GM21619 (cell line): Measurements from ENCODE around the gene PTDSS2.
"Not testable (repeated sequence)": the region's sequence is repeated elsewhere in the genome, so short reads cannot be mapped to it uniquely, and the experiment has no call there.

Experiments
- ATAC-seq: cut with Tn5 transposase; IDR thresholded peaks from one replicate; pipeline ENCODE4 v1.9.1; 2021; ENCODE audit not compliant: unreplicated experiment

Gene PTDSS2

DNA sequence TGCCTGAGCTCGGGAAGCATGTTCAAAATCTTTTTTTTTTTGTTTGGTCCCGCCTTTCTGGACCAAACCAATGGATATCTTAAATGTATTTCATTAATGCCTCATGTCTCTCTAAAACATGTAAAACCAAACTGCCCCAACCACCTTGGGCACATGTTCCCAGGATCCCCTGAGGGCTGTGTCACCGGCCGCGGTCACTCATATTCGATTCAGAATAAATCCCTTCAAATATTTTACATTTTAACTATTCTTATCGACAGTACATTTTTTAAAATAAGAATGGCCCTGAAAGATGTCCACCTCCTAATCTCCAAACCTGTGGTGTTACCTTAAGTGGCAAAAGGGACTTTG, 54.9 kb downstream of the PTDSS2 start:
- no peak for ATAC-seq

- ATAC-seq, result peak; percentile 57
Observed at GRCh38 chr11:506238-506994, 56.3 kb downstream of the PTDSS2 start.

GRCh38 chr11:506995-507726, 57.1 kb downstream of the PTDSS2 start, which contains the start of gene RNH1:
Gene RNH1, minus strand, starts transcription at chr11:507242. Its CDS starts 5,080 bp downstream, at chr11:502162.
- peak; percentile 36 for ATAC-seq

GRCh38 chr11:507727-508515, 57.8 kb downstream of the PTDSS2 start:
- ATAC-seq, result no peak

GRCh38 chr11:508956-509355, 58.9 kb downstream of the PTDSS2 start:
- no peak for ATAC-seq

GRCh38 chr11:512761-513595, 62.9 kb downstream of the PTDSS2 start:
- no peak for ATAC-seq

GRCh38 chr11:514606-515005, 64.5 kb downstream of the PTDSS2 start:
- no peak for ATAC-seq

GRCh38 chr11:515131-515530, 65.1 kb downstream of the PTDSS2 start:
- ATAC-seq, result no peak

DNA sequence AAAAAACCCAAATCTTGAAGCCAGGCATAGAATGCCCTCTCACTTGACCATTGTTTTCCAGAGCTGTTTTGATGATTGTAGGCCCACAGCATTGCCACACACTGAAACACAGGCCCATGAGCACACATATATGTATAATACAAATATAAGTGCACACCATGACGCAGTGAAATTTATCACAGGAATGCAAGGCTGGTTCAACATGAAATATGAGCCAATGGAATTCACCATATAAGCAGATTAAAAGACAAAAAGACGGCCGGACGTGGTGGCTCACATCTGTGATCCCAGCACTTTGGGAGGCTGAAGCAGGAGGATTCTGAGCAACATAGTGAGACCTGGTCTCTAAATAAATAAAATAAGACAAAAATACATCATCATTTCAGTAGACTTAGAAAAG, 66.3 kb downstream of the PTDSS2 start:
- ATAC-seq, result no peak

DNA sequence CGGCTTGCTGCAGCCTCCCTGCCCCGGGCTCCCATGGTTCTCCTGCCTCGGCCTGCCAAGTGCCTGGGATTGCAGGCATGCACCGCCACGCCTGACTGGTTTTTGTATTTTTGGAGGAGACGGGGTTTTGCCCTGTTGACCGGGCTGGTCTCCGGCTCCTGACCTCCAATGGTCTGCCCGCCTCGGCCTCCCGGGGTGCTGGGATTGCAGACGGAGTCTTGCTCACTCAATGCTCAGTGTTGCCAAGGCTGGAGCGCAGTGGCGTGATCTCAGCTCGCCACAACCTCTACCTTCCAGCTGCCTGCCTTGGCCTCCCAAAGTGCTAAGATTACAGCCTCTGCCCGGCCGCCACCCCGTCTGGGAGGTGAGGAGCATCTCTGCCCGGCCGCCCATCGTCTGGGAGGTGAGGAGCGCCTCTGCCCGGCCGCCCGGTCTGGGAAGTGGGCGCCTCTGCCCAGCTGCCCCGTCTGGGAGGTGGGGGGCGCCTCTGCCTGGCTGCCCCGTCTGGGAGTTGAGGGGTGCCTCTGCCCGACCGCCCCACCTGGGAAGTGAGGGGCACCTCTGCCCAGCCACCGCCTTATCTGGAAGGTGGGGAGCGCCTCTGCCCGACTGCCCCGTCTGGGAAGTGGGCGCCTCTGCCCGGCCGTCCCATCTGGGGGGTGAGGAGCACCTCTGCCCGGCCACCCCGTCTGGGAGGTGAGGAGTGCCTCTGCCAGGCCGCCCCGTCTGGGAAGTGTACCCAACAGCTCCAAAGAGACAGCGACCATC, 67.0 kb downstream of the PTDSS2 start:
- not testable (repeated sequence) for ATAC-seq

DNA sequence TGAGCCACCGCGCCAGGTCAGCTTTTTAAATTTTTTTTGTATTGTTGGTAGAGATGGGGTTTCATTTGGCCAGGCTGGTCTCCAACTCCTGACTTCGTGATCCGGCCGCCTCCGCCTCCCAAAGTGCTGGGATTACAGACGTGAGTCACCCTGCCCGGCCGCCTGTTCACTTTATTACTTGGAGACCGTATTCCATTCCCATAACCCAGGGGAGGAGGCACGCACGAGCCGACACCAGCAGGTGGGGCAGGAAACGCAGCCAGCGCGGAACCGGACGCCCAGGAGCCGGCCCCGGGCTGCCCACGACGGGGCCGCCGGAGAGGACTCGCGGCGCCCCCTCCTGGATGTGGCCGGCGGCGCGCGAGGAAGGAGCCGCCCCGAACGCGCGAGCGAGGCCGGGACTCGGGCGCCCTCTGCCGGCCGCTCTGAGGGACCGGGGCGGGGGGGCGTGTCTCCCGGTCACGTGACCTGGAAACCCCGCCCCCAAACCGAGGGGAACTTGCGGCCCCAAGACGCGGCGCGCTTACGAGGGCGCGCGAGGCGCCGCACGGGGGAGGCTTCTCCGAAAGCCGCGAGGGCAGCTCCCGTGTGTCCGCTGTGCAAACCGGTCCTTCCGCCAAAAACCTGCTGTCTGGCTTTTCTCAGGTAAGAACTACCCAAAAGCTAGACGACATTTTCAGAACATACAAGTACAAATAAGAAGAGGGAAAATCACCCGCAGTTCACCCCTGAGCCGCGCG, 68.6 kb downstream of the PTDSS2 start:
- ATAC-seq, result peak; percentile 85

DNA sequence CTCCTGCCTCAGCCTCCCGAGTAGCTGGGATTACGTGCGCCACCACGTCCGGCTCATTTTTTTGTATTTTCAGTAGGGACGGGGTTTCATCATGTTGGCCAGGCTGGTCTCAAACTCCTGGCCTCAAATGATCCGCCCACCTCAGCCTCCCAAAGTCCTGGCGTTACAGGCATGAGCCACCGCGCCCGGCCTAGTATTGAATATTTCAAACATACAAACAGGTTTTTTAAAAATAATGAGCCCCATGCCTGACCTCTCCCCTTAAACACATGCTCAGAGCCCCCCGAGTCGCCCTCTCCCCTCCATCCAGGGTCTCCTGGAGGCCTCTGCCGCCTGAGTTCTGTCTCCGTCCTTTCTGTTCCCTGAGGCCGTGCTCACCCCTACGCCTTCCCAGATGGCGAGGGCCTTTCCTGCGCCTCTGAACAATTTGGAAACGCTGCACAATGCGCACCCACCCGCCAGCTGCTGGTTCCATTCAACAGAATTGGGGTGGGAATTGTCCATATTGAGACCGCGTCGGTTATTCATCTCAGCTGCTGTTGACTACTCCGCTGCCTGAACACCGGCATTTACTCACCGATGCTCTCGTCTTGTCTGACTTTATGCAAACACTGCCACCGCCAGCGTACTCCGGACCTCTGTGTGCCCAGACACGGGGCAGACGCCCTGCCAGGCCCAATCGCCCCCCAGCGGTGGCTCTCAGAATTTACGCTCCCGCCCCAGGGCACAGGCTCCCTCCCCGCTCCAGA, 70.5 kb downstream of the PTDSS2 start:
- no peak for ATAC-seq

DNA sequence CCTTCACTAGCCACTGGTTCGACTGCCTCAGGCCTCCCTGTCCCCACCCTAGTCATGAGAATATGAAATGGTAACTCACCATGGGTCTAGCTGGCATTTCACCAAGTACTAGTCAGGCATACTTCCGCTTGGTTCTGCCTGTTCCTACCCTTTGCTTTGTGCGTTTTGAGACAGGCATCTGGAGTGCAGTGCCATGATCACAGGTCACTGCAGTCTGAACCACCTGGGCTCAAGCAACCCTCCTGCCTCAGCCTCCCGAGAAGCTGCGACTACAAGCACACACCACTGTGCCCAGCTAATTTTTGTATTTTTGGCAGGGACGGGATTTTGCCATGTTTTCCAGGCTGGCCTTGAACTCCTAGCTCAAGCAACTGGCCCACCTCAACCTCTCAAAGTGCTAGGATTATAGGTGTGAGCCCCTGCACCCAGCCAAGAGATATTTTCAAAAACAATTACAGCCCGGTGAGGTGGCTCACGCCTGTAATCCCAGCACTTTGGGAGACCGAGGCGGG, 71.2 kb downstream of the PTDSS2 start:
- ATAC-seq, result no peak

GRCh38 chr11:526192-526591, 76.1 kb downstream of the PTDSS2 start:
- no peak for ATAC-seq

DNA sequence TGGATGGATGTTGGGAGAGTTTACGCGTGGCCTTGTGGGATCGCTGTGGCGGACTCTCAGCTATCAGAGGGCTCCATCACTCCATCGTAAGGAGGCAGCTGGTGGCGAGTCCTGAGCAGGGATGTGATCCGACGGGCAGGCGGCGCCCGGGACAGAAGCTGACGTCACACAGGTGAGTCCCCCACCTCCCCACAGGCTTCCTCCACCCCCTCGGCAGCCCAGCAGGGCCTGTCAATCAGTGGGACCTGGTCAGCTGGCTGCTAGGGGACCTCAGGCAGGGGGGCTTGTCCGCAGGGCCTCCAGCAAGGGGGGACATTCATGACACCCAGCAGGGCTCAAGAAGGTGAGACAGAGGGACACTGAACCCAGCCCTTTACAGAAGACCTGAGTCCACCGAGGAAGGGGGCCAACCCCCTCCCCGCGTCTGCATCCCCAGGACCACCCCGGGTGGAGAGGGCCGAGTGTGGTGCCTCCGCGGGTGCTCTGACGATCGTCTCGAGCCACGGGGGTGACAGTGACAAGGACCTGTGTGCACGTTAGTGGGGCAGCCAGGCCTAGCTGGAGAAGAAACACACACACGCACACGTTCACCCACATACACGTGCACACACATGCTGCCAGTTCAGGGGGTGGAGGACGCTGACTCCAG, 78.2 kb downstream of the PTDSS2 start:
- ATAC-seq, result no peak

DNA sequence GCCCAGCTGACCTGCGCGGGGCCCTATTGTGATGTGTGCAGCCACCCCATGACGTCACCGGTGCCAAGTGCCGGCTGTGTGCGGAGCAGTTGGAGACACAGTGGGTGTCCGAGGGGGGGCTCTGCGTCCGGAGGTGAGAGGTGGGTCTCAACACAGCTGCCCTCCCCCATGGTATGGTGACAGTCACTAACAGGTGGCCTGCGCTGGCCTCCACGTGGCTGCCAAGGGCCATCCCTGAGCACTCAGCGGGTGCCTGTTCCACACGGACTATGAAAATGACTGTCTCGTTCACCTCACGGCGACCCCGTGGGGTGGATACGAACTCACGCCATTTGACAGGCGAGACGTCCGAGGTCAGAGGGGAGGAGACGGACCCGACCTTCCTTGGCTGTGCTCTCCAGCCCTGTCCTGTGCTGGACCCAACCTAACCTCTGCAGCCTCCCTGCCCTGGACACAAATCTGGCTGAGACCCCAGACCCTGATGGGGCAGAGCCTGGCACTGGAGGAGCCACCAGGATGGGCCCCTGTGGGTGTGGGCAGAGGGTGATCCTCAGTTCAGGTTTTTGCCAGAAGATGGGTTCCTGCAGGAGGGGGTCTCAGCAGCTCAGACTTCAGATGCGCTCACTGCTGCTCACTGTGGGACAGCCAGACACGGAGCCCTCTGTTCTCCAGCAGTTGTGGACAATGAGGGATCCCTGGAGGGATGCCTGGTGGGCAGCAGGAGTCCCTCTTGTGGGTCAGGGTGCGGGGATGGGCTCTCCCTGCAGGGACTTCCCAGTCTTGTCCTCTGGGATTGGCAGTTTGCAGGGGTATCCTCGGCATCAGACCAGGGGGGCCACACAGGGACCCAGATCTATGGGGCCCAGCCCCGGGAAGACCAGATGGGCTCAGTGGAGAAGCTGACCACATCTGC, 79.0 kb downstream of the PTDSS2 start:
- ATAC-seq, result no peak
